GM23248 (cell line): ENCODE measurements around the gene CLTB.

ENCODE experiments used
- EZH2 ChIP-seq: fragments of 200-600 bp; sonication (generic); IDR thresholded peaks from 2 replicates; pipeline ENCODE4 v1.6.1; 2018; ENCODE audit warnings: antibody characterized with exemption, mild to moderate bottlenecking; ENCODE audit not compliant: insufficient read depth, poor library complexity, severe bottlenecking
- EZH2phosphoT487 ChIP-seq: fragments of 200-600 bp; sonication (generic); IDR thresholded peaks from 2 replicates; pipeline ENCODE4 v1.6.1; 2018; ENCODE audit warnings: antibody characterized with exemption, moderate library complexity, mild to moderate bottlenecking, low read depth; ENCODE audit not compliant: insufficient read depth

DNA sequence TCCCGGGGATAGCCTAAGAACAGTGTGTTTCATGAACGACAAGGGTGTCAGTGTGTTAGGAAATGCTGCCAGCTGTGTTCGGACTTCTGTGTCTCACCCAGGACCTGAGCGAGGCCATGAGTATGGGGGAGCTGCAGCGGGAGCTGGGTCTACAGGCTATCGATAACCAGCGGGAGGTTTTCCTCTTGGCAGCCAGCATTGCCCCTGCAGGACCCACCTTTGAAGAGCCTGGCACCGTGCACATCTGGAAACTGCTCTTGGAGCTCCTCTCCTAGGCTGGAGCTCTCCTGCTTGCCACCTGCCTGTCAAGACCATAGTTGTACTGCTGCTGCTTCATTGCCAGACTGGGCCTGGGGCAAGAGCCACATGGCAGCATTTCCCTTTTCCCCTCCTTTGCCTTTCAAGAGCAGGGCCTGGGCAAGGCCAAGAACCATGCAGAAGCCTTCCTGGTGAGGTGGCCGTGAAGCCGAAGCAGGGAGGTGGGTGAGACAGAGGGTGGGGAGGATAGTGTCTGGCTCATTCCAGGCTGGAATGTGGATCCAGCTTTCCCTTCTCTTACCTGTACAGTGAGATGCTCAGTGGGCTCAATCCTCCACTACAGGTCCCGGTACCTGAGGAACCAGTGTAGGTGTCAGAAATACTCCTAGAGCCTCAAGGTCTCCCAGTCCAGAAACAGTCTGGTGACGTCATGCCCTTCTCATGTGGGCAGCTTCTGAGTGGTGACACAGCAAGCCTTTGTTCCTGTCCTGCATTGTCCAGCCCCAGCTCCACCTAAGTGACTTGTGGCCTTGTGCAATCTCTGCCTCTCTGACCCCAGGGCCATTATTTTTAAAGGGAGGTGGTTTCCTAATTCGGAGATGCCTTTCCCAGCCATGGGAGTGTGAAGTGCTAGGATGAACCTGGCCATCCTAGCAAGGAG, 44.5 kb downstream of the CLTB start:
- TF ChIP-seq EZH2 (no peak), EZH2phosphoT487 (no peak)
